RWPE2 (cell line): ENCODE results near the gene ADPRH.

Experiments used
- ATAC-seq: fragments of 200-7000 bp; cut with Tn5 transposase; 3 replicates; pipeline ENCODE4 v1.9.1; 2021; ENCODE audit warnings: low read depth
- DNase-seq: peaks from one replicate; pipeline ENCODE4 v3.0.0-alpha.2; 2020; ENCODE audit warnings: low spot score
- H3K27ac ChIP-seq: fragments of 450-650 bp; 2 replicates; pipeline ENCODE4 v1.5.1; 2017; ENCODE audit warnings: mild to moderate bottlenecking; ENCODE audit not compliant: poor library complexity, severe bottlenecking
- H3K27me3 ChIP-seq: fragments of 250-450 bp; sonication (Bioruptor Pico); 2 replicates; pipeline ENCODE4 v1.5.1; 2021; ENCODE audit warnings: mild to moderate bottlenecking, moderate library complexity; ENCODE audit not compliant: insufficient read depth, poor library complexity, severe bottlenecking
- H3K36me3 ChIP-seq: fragments of 250-450 bp; sonication (Bioruptor Pico); 2 replicates; pipeline ENCODE4 v1.5.1; 2020; ENCODE audit warnings: low read depth, mild to moderate bottlenecking, moderate library complexity
- H3K4me1 ChIP-seq: fragments of 250-450 bp; sonication (Bioruptor Pico); 2 replicates; pipeline ENCODE4 v1.5.1; 2021; ENCODE audit warnings: mild to moderate bottlenecking, moderate library complexity; ENCODE audit not compliant: insufficient read depth, poor library complexity, severe bottlenecking
- H3K4me3 ChIP-seq: fragments of 250-450 bp; sonication (Bioruptor Pico); 2 replicates; pipeline ENCODE4 v1.5.1; 2021; ENCODE audit warnings: mild to moderate bottlenecking, moderate library complexity; ENCODE audit not compliant: severe bottlenecking
- H3K9me3 ChIP-seq: fragments of 250-450 bp; sonication (Bioruptor Pico); 2 replicates; pipeline ENCODE4 v1.5.1; 2021; ENCODE audit warnings: mild to moderate bottlenecking, moderate library complexity; ENCODE audit not compliant: severe bottlenecking
- TF ChIP-seq, protein P1 (sequence below): fragments of 450-650 bp; IDR thresholded peaks from one replicate; pipeline ENCODE4 v1.5.1; 2017; ENCODE audit warnings: mild to moderate bottlenecking, moderate library complexity; ENCODE audit not compliant: poor library complexity, severe bottlenecking

ADPRH gene

DNA sequence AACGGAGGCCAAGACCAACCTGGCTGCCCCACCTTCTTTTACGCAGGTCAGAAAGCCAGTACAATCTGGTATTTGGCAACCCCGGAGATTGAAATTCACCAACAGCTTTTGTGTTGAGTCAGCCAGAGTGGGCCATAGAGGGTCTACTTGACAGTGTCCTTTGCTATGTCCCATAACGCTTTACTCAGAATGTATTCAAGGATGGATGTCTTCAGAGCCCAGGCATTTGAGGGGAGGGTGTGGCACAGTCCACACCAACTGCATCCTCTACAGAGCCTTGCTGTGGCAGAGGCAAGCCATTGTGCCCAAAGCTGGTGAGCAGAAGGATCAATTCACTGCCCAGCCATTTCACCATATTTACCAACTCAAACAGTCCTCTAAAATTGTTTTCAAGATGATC, 36.8 kb downstream of the ADPRH start:
- TF ChIP-seq, protein P1, sequence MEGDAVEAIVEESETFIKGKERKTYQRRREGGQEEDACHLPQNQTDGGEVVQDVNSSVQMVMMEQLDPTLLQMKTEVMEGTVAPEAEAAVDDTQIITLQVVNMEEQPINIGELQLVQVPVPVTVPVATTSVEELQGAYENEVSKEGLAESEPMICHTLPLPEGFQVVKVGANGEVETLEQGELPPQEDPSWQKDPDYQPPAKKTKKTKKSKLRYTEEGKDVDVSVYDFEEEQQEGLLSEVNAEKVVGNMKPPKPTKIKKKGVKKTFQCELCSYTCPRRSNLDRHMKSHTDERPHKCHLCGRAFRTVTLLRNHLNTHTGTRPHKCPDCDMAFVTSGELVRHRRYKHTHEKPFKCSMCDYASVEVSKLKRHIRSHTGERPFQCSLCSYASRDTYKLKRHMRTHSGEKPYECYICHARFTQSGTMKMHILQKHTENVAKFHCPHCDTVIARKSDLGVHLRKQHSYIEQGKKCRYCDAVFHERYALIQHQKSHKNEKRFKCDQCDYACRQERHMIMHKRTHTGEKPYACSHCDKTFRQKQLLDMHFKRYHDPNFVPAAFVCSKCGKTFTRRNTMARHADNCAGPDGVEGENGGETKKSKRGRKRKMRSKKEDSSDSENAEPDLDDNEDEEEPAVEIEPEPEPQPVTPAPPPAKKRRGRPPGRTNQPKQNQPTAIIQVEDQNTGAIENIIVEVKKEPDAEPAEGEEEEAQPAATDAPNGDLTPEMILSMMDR = no peak
- Histone ChIP-seq H3K4me1 (peaks cover 4% of the 10 kb centered on the region), H3K4me3 (no peak overlapping the region), H3K27me3 (no peaks in the 10 kb centered on the region), H3K36me3 (no peaks in the 10 kb centered on the region), H3K27ac (no peak overlapping the region), H3K9me3 (no peaks in the 10 kb centered on the region)
- no peak for ATAC-seq
- no peak for DNase-seq

DNA sequence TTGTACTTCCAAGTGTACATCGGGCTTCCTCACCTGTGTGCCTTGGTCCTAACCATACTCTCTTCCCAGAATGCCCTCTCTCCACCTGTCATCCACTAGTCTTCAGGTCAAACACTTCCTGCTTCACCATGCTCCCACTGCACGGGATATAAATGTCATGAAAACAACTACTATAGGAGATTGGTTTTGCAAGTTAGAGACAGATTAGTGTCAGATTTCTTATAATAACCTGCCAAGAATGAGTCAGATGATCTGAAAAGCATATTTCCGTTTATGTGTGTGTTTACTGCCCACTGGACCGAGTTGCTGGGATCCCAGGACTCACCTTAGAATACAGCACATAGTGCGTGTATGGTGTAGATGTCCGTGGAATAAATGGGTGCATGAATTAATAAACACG, 39.8 kb downstream of the ADPRH start:
- Histone ChIP-seq H3K36me3 (no peaks in the 10 kb centered on the region), H3K4me1 (peaks cover 4% of the 10 kb centered on the region), H3K4me3 (no peak overlapping the region), H3K27ac (no peak overlapping the region), H3K9me3 (no peaks in the 10 kb centered on the region), H3K27me3 (no peaks in the 10 kb centered on the region)
- DNase-seq (no peak), ATAC-seq (peak; percentile 61)
- TF ChIP-seq, protein P1 = no peak

DNA sequence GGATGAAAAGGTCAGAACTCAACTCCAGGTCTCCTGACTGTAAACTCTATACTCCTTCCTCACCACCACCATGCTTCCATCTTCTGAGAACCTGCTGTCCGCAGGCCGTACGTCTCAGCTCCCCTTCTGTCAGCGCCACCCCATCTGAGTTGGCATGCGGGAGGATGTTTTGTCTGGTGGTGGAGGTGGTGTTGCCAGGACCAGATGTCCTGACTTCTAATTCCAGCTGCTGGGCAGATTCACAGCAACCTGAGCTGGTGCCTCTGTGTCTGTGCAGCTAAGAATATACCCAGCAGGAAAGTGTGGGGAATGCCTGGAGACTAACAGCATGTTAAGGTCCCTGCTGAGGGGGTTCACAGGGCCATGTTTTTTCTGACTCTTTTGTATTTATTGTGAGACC, 41.6 kb downstream of the ADPRH start:
- TF ChIP-seq, protein P1 = no peak
- peaks cover 4% of the 10 kb centered on the region for H3K4me1 ChIP-seq
- no peak for ATAC-seq
- DNase-seq = no peak
- H3K4me3 ChIP-seq = no peak overlapping the region
- H3K9me3 ChIP-seq = no peaks in the 10 kb centered on the region
- no peak overlapping the region for H3K27ac ChIP-seq
- H3K27me3 ChIP-seq = no peaks in the 10 kb centered on the region
- H3K36me3 ChIP-seq = no peaks in the 10 kb centered on the region

DNA sequence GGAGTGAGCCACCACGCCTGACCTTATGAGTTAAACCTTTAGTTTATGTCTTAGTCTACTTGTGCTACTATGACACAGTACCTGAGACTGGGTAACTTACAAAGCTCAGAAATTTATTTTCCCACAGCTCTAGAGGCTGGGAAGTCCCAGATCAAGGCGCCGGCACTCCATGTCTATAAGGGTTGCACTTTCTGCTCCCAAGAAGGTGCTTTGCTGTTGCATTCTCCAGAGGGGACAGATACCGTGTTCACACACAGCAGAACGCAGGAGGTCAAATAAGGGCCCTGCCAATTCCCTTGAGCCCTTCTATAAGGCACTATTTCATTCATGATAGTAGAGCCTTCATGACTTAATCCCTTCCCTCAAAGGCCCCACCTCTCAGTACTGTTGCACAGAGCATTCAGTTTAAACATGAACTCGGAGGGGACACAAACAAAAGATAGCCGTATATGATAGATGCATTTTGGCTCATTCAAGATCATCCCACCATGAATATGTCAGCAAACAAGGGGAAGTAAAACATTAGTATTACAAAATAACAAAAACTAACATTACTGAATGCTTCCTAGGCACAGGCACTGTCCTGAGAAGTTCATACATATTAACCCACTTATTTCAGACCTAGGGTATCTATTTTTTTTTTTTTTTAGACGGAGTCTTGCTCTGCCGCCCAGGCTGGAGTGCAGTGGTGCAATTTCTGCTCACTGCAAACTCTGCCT, 44.9 kb downstream of the ADPRH start:
- Histone ChIP-seq H3K4me1 (peaks cover 1% of the 10 kb centered on the region), H3K27me3 (no peaks in the 10 kb centered on the region), H3K27ac (no peak overlapping the region), H3K4me3 (no peak overlapping the region), H3K36me3 (no peaks in the 10 kb centered on the region), H3K9me3 (no peaks in the 10 kb centered on the region)
- TF ChIP-seq, protein P1 = no peak
- ATAC-seq (no peak), DNase-seq (no peak)

DNA sequence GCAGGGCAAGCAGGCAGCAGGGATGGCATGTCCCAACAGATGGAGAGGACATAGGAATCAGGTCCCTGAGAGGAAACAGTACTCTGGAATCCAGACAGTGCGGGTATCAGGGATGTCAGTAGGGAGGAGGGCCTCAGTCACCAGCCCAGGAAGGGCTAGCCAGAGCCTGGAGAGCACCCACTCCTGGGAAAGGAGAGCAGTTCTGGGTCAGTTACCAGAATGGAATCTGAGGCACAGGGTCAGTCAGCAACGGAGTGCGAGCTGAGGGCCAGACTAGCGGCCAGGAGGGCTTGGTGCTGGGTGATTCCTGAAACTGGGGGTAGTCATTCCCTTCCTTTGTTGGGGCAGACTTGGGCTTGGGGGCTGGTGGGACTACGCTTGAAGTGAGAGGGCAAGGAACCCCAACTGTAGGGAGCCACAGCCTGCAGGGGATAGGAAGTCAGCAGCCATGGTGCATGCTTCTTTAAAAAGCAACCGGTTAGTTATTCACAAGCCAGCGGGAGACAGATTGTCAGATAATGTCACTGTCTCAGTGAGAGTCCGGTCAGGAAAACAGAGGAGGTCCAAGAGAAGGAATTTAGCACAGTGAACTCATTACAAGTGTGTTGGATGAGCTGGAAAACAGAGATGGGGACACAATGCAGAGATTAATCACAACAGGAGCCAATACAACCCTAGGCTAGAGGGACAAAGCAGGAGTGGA, 46.3 kb downstream of the ADPRH start:
- no peaks in the 10 kb centered on the region for H3K36me3 ChIP-seq
- TF ChIP-seq, protein P1 = no peak
- no peaks in the 10 kb centered on the region for H3K9me3 ChIP-seq
- no peak overlapping the region for H3K27ac ChIP-seq
- H3K4me3 ChIP-seq = no peak overlapping the region
- no peaks in the 10 kb centered on the region for H3K4me1 ChIP-seq
- no peak for DNase-seq
- ATAC-seq = no peak
- no peaks in the 10 kb centered on the region for H3K27me3 ChIP-seq
